IPS DF 6.9 (cell line): ENCODE results near the gene ZNF35.
"Not testable (repeated sequence)": the region's sequence is repeated elsewhere in the genome, so short reads cannot be mapped to it uniquely, and the experiment has no call there.

ENCODE experiments used
- DNase-seq: peaks from one replicate; pipeline ENCODE4 v3.0.0-alpha.2; 2013; ENCODE audit warnings: low read depth, low spot score
- H3K27ac ChIP-seq: one replicate; pipeline ENCODE4 v1.5.1; 2013; ENCODE audit warnings: low read length, control low read depth
- H3K27me3 ChIP-seq: 2 replicates; pipeline ENCODE4 v1.6.1; 2013; ENCODE audit warnings: mild to moderate bottlenecking, low read length; ENCODE audit not compliant: control insufficient read depth, insufficient read depth
- H3K36me3 ChIP-seq: 2 replicates; pipeline ENCODE4 v1.6.1; 2013; ENCODE audit warnings: low read length; ENCODE audit not compliant: control insufficient read depth, insufficient read depth
- H3K4me1 ChIP-seq: 2 replicates; pipeline ENCODE4 v1.6.1; 2013; ENCODE audit warnings: low read length; ENCODE audit not compliant: control insufficient read depth, insufficient read depth
- H3K4me3 ChIP-seq: 2 replicates; pipeline ENCODE4 v1.5.1; 2013; ENCODE audit warnings: mild to moderate bottlenecking, low read length
- H3K9me3 ChIP-seq: 2 replicates; pipeline ENCODE4 v1.6.1; 2013; ENCODE audit warnings: low read length, inconsistent platforms; ENCODE audit not compliant: control insufficient read depth, insufficient read depth
- WGBS: extraction: QIAGEN DNeasy Blood & Tissue Kit; methylation state at CpG from one replicate; pipeline ENCODE4 v1.1.7; 2013; ENCODE audit warnings: mixed read lengths, missing lambda C conversion rate; ENCODE audit not compliant: insufficient read length, insufficient coverage; 5-methylcytosine and 5-hydroxymethylcytosine counted together

ZNF35 gene

GRCh38 chr3:44654039-44654438 lies 5.5 kb downstream of the ZNF35 start:
- Histone ChIP-seq H3K4me1 (no peaks in the 10 kb centered on the region), H3K9me3 (no peaks in the 10 kb centered on the region), H3K36me3 (peaks cover 31% of the 10 kb centered on the region; the same call in 1 of the 2 replicates), H3K4me3 (no peak overlapping the region), H3K27ac (no peak overlapping the region), H3K27me3 (no peaks in the 10 kb centered on the region)
- WGBS, result no CpG with 5 or more reads among the region's 5 CpGs
- no peak for DNase-seq

- H3K27ac ChIP-seq, result no peak overlapping the region
- no peak overlapping the region for H3K4me3 ChIP-seq
- H3K4me1 ChIP-seq, result no peaks in the 10 kb centered on the region
- peaks cover 20% of the 10 kb centered on the region; the same call in 1 of the 2 replicates for H3K36me3 ChIP-seq
- no peak for DNase-seq
- H3K27me3 ChIP-seq, result no peaks in the 10 kb centered on the region
- H3K9me3 ChIP-seq, result no peaks in the 10 kb centered on the region
- WGBS, result no CpG with 5 or more reads among the region's 7 CpGs
Observed at GRCh38 chr3:44659015-44659414, 10.5 kb downstream of the ZNF35 start.

- Histone ChIP-seq H3K27ac (no peak overlapping the region), H3K36me3 (peaks cover 17% of the 10 kb centered on the region; the same call in 1 of the 2 replicates)
- WGBS, result no CpG with 5 or more reads among the region's 6 CpGs
Observed at GRCh38 chr3:44659434-44659833, 10.9 kb downstream of the ZNF35 start.

GRCh38 chr3:44661189-44661588 lies 12.7 kb downstream of the ZNF35 start:
- H3K27ac ChIP-seq, result no peak overlapping the region
- peaks cover 17% of the 10 kb centered on the region; the same call in 1 of the 2 replicates for H3K36me3 ChIP-seq
- no peaks in the 10 kb centered on the region for H3K4me1 ChIP-seq
- no peak overlapping the region for H3K4me3 ChIP-seq
- no peaks in the 10 kb centered on the region for H3K27me3 ChIP-seq
- H3K9me3 ChIP-seq, result no peaks in the 10 kb centered on the region
- no CpG with 5 or more reads among the region's 2 CpGs for WGBS
- no peak for DNase-seq

More at GRCh38 chr3:44659434-44659833, 10.9 kb downstream of the ZNF35 start:
- H3K4me3 ChIP-seq, result no peak overlapping the region
- H3K4me1 ChIP-seq, result no peaks in the 10 kb centered on the region
- no peaks in the 10 kb centered on the region for H3K27me3 ChIP-seq
- no peak for DNase-seq
- no peaks in the 10 kb centered on the region for H3K9me3 ChIP-seq

- H3K36me3 ChIP-seq, result peaks cover 3% of the 10 kb centered on the region; the same call in 1 of the 2 replicates
- DNase-seq, result no peak
- H3K27me3 ChIP-seq, result no peaks in the 10 kb centered on the region
- no peak overlapping the region for H3K27ac ChIP-seq
- H3K4me3 ChIP-seq, result no peak overlapping the region
- no CpG with 5 or more reads among the region's 3 CpGs for WGBS
- no peaks in the 10 kb centered on the region for H3K4me1 ChIP-seq
- H3K9me3 ChIP-seq, result no peaks in the 10 kb centered on the region
Observed at GRCh38 chr3:44665173-44665572, 16.6 kb downstream of the ZNF35 start.

- no peaks in the 10 kb centered on the region for H3K4me1 ChIP-seq
- no CpG with 5 or more reads among the region's 4 CpGs for WGBS
- H3K9me3 ChIP-seq, result no peaks in the 10 kb centered on the region
Observed at GRCh38 chr3:44666346-44666745, 17.8 kb downstream of the ZNF35 start.

GRCh38 chr3:44669760-44670159 lies 21.2 kb downstream of the ZNF35 start:
- Histone ChIP-seq H3K4me1 (no peaks in the 10 kb centered on the region), H3K4me3 (no peak overlapping the region), H3K27me3 (no peaks in the 10 kb centered on the region), H3K9me3 (no peaks in the 10 kb centered on the region), H3K36me3 (no peaks in the 10 kb centered on the region), H3K27ac (no peak overlapping the region)
- DNase-seq, result no peak
- no CpG with 5 or more reads among the region's 6 CpGs for WGBS

More at GRCh38 chr3:44666346-44666745, 17.8 kb downstream of the ZNF35 start:
- no peak for DNase-seq
- no peak overlapping the region for H3K4me3 ChIP-seq
- H3K27ac ChIP-seq, result no peak overlapping the region
- no peaks in the 10 kb centered on the region for H3K36me3 ChIP-seq
- H3K27me3 ChIP-seq, result no peaks in the 10 kb centered on the region

GRCh38 chr3:44673466-44673865 lies 24.9 kb downstream of the ZNF35 start:
- not testable (repeated sequence) for H3K4me3 ChIP-seq, H3K9me3 ChIP-seq, H3K27me3 ChIP-seq, DNase-seq, H3K4me1 ChIP-seq, H3K27ac ChIP-seq, H3K36me3 ChIP-seq
- WGBS, result no CpG with 5 or more reads among the region's 8 CpGs

GRCh38 chr3:44674211-44674610 lies 25.7 kb downstream of the ZNF35 start:
- no peak for DNase-seq
- Histone ChIP-seq H3K27ac (no peak overlapping the region), H3K27me3 (no peaks in the 10 kb centered on the region), H3K36me3 (peaks cover 2% of the 10 kb centered on the region; the same call in 1 of the 2 replicates), H3K4me1 (no peaks in the 10 kb centered on the region), H3K4me3 (no peak overlapping the region), H3K9me3 (no peaks in the 10 kb centered on the region; the same call in 1 of the 2 replicates)
- no CpG with 5 or more reads among the region's 2 CpGs for WGBS

- no peak overlapping the region for H3K27ac ChIP-seq
- no peak for DNase-seq
- WGBS, result no CpG with 5 or more reads among the region's 5 CpGs
Observed at GRCh38 chr3:44678480-44679116, 30.1 kb downstream of the ZNF35 start.

More at GRCh38 chr3:44678480-44679116, 30.1 kb downstream of the ZNF35 start:
- Histone ChIP-seq H3K36me3 (peaks cover 2% of the 10 kb centered on the region; the same call in 1 of the 2 replicates), H3K4me3 (no peak overlapping the region), H3K27me3 (no peaks in the 10 kb centered on the region), H3K4me1 (no peaks in the 10 kb centered on the region), H3K9me3 (no peaks in the 10 kb centered on the region; the same call in 1 of the 2 replicates)
